NCI-H1048 (cell line): ENCODE data around the gene PCLAF.

Experiments used
- DNase-seq: peaks from one replicate; lab custom pipeline; 2025; lab: John Stamatoyannopoulos, UW

The PCLAF gene

GRCh38 chr15:64315216-64315615 is 66.0 kb downstream of the PCLAF start:
- DNase-seq, result no peak

GRCh38 chr15:64314456-64314855 is 66.8 kb downstream of the PCLAF start:
- DNase-seq, result no peak
